Uterus (tissue), 2 donors: ENCODE measurements around the gene NIPAL3.

ENCODE experiments used
- CTCF ChIP-seq, 4 experiments: fragments of 200-600 bp in 2 of 4; fragments of 450-650 bp in 2 of 4; sonication (generic) in 2 of 4; IDR thresholded peaks; one replicate each; pipeline ENCODE4 v1.5.1; 2016 to 2019; ENCODE audit warnings: antibody characterized with exemption in 4 of 4, mild to moderate bottlenecking in 2 of 4, moderate library complexity in 1 of 4
- POLR2A ChIP-seq, 2 donors: fragments of 450-650 bp; IDR thresholded peaks; one replicate each; pipeline ENCODE4 v1.6.1; 2016; ENCODE audit warnings: antibody characterized with exemption in 2 of 2, mild to moderate bottlenecking in 1 of 2, moderate library complexity in 1 of 2

- TF ChIP-seq CTCF (IDR thresholded peaks at IDR 0.05) (peak; percentile 62 to 73 (median 66)), POLR2A (IDR thresholded peaks at IDR 0.05) (no peak)
Observed at GRCh38 chr1:24391882-24392603, 23.6 kb upstream of the NIPAL3 start.
